SJCRH30 (cell line): ENCODE data around the gene CHST12. TPM values are rescaled to one million over a fixed set of nuclear protein-coding genes. Genes with fewer than 3 reads are reported as not detected.
"Not testable (repeated sequence)": the region's sequence is repeated elsewhere in the genome, so short reads cannot be mapped to it uniquely, and the experiment has no call there.

Source experiments
- DNase-seq, 2 experiments: peaks; one replicate each; pipeline ENCODE4 v3.0.0-alpha.2; 2015 to 2020
- H3K27ac ChIP-seq: fragments of 250-450 bp; sonication (Bioruptor Pico); 2 replicates; pipeline ENCODE4 v1.5.1; 2020; ENCODE audit warnings: mild to moderate bottlenecking, moderate library complexity
- H3K27me3 ChIP-seq: fragments of 250-450 bp; sonication (Bioruptor Pico); 2 replicates; pipeline ENCODE4 v1.5.1; 2020; ENCODE audit warnings: mild to moderate bottlenecking, moderate library complexity
- H3K36me3 ChIP-seq: fragments of 250-450 bp; sonication (Bioruptor Pico); 2 replicates; pipeline ENCODE4 v1.5.1; 2020; ENCODE audit warnings: mild to moderate bottlenecking, moderate library complexity
- H3K4me1 ChIP-seq: fragments of 250-450 bp; sonication (Bioruptor Pico); 2 replicates; pipeline ENCODE4 v1.5.1; 2020; ENCODE audit warnings: mild to moderate bottlenecking, moderate library complexity
- H3K4me3 ChIP-seq: fragments of 250-450 bp; sonication (Bioruptor Pico); 2 replicates; pipeline ENCODE4 v1.5.1; 2020; ENCODE audit warnings: mild to moderate bottlenecking, moderate library complexity
- H3K9me3 ChIP-seq: fragments of 250-450 bp; sonication (Bioruptor Pico); replicated peaks from 2 replicates; pipeline ENCODE4 v1.5.1; 2020; ENCODE audit warnings: mild to moderate bottlenecking, moderate library complexity
- total RNA-seq: library from RNA; depleted of rRNA; stranded (reverse); fragments of >200 nt; shearing (Covaris generic); gene quantifications from 2 replicates; pipeline ENCODE4 v1.2.3, GENCODE V29; 2014

CHST12 gene
- total RNA-seq, 1 experiment from 2014 or later, result 7.8 TPM

- H3K9me3 ChIP-seq, result no peaks in the 10 kb centered on the region
- no peak overlapping the region for H3K4me3 ChIP-seq
- no peaks in the 10 kb centered on the region for H3K4me1 ChIP-seq
- no peaks in the 10 kb centered on the region for H3K27me3 ChIP-seq
- H3K36me3 ChIP-seq, result no peaks in the 10 kb centered on the region
- no peak overlapping the region for H3K27ac ChIP-seq
- no peak for DNase-seq
These were observed 42.6 kb downstream of the CHST12 start for GRCh38 chr7:2445898-2446555.

GRCh38 chr7:2446676-2447075 is 43.3 kb downstream of the CHST12 start:
- DNase-seq, result no peak
- H3K4me3 ChIP-seq, result no peak overlapping the region
- H3K27me3 ChIP-seq, result no peaks in the 10 kb centered on the region
- no peaks in the 10 kb centered on the region for H3K9me3 ChIP-seq
- H3K4me1 ChIP-seq, result no peaks in the 10 kb centered on the region
- no peaks in the 10 kb centered on the region for H3K36me3 ChIP-seq
- no peak overlapping the region for H3K27ac ChIP-seq

- no peak for DNase-seq
- H3K9me3 ChIP-seq, result no peaks in the 10 kb centered on the region
- H3K36me3 ChIP-seq, result no peaks in the 10 kb centered on the region
- H3K4me1 ChIP-seq, result no peaks in the 10 kb centered on the region; the same call in 1 of the 2 replicates
- no peak overlapping the region for H3K4me3 ChIP-seq
- no peak overlapping the region for H3K27ac ChIP-seq
- H3K27me3 ChIP-seq, result no peaks in the 10 kb centered on the region
These were observed 47.0 kb downstream of the CHST12 start for GRCh38 chr7:2450198-2451107.

- Histone ChIP-seq H3K4me3 (peak overlapping the region; percentile 41), H3K9me3 (no peaks in the 10 kb centered on the region), H3K27ac (no peak overlapping the region), H3K36me3 (no peaks in the 10 kb centered on the region), H3K4me1 (no peaks in the 10 kb centered on the region; the same call in 1 of the 2 replicates), H3K27me3 (no peaks in the 10 kb centered on the region)
- peak; percentile 82 to 89 for DNase-seq
These were observed 48.0 kb downstream of the CHST12 start for GRCh38 chr7:2451171-2452073.

GRCh38 chr7:2452074-2452507 is 48.7 kb downstream of the CHST12 start:
- Histone ChIP-seq H3K36me3 (no peaks in the 10 kb centered on the region), H3K27me3 (no peaks in the 10 kb centered on the region), H3K9me3 (no peaks in the 10 kb centered on the region), H3K27ac (no peak overlapping the region), H3K4me1 (no peaks in the 10 kb centered on the region; the same call in 1 of the 2 replicates), H3K4me3 (peak overlapping the region; percentile 41)
- peak; percentile 36 to 52 for DNase-seq

DNA sequence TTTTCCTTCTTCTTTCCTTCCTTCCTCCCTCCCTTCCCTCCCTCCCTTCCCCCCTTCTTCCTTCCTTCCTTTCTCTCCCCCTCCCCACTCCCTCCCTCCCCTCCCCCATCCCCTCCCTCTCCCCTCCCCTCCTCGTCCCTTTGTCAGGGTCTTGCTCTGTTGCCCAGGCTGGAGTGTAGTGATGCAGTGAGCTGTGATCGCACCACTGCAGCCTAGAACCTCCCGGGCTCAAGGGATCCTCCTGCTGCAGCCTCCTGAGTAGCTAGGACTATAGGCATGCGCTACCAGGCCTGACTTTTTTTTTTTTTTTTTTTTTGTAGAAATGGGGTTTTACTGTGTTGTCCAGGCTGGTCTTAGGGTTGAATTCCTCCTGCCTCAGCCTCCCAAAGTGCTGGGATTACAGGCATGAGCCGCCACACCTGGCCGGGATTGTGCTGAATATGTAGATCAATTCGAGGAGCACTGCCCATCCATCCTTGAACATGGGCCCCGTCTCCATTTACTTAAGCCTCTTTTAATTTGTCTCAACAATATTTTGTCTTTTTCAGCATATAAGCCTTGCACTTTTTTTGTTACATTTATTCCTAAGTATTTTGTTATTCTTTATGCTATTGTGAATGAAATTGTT is 49.3 kb downstream of the CHST12 start:
- Histone ChIP-seq H3K4me1 (no peaks in the 10 kb centered on the region; the same call in 1 of the 2 replicates), H3K36me3 (no peaks in the 10 kb centered on the region), H3K27ac (no peak overlapping the region), H3K4me3 (no peak overlapping the region), H3K9me3 (no peaks in the 10 kb centered on the region), H3K27me3 (no peaks in the 10 kb centered on the region)
- DNase-seq, result no peak

DNA sequence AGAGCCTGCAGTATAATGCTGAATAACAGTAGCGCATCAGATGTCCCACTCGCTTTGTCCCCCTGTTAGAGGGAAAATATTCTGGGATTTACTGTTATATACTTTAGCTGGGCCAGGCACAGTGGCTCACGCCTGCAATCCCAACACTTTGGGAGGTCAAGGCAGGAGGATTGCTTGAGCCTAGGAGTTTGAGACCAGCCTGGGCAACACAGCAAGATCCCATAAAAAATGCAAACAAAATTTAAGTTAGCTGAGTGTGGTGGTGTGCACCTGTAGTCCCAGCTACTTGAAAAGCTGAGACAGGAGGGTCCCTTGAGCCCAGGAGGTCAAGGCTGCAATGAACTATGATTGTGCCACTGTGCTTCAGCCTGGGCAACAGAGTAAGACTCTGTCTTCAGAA is 50.4 kb downstream of the CHST12 start:
- not testable (repeated sequence) for H3K9me3 ChIP-seq, H3K4me1 ChIP-seq, H3K27ac ChIP-seq, H3K36me3 ChIP-seq, H3K27me3 ChIP-seq, DNase-seq, H3K4me3 ChIP-seq

DNA sequence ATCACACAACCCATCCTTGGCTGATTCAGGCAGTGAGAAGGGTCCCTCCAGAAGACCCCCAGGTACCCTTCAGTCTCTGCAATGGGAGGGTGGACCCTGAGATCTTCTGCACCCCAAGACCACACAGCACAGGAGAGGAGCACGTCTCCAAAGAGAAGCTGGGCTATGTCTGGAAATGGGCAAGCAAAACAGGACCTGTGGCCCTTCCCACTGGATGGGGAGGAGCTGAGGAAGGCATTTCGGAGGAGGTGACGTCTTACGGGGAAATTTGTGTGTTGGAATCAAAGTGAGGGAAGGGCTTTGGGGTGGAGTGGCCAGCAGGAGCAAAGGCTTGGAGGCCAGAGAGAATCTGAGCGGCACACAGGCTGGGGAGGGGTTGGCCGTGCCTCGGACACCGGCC is 56.3 kb downstream of the CHST12 start:
- Histone ChIP-seq H3K9me3 (no peaks in the 10 kb centered on the region), H3K27me3 (no peaks in the 10 kb centered on the region), H3K27ac (no peak overlapping the region), H3K36me3 (no peaks in the 10 kb centered on the region), H3K4me1 (0 out of 2 replicates have a peak, but pooled peaks cover 5% of the 10 kb centered on the region), H3K4me3 (no peak overlapping the region)
- no peak for DNase-seq

- Histone ChIP-seq H3K4me3 (no peak overlapping the region), H3K9me3 (no peaks in the 10 kb centered on the region), H3K36me3 (no peaks in the 10 kb centered on the region), H3K27ac (no peak overlapping the region), H3K27me3 (no peaks in the 10 kb centered on the region), H3K4me1 (0 out of 2 replicates have a peak, but pooled peaks cover 5% of the 10 kb centered on the region)
- DNase-seq, result no peak
These were observed 56.8 kb downstream of the CHST12 start for GRCh38 chr7:2460188-2460587.

DNA sequence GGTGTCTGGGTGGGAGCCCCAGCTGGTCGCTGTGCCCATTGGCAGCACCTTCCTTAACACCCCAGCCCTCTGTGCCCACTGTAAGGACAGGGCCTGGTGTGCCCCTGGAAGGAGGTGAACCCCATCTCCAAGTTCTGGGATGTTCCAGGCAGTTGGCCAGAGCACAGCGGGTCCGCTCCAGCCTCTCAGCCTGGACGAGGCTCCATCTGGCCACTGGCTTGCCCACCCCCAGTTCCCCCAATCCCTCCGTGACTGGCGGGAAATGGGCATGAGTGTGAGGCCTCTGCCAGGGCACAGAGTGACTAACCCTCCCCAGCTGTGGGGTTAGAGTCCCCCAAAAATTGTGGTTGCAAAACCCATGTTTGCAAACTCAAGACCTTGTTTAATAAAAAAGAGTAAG is 57.2 kb downstream of the CHST12 start:
- no peak for DNase-seq

DNA sequence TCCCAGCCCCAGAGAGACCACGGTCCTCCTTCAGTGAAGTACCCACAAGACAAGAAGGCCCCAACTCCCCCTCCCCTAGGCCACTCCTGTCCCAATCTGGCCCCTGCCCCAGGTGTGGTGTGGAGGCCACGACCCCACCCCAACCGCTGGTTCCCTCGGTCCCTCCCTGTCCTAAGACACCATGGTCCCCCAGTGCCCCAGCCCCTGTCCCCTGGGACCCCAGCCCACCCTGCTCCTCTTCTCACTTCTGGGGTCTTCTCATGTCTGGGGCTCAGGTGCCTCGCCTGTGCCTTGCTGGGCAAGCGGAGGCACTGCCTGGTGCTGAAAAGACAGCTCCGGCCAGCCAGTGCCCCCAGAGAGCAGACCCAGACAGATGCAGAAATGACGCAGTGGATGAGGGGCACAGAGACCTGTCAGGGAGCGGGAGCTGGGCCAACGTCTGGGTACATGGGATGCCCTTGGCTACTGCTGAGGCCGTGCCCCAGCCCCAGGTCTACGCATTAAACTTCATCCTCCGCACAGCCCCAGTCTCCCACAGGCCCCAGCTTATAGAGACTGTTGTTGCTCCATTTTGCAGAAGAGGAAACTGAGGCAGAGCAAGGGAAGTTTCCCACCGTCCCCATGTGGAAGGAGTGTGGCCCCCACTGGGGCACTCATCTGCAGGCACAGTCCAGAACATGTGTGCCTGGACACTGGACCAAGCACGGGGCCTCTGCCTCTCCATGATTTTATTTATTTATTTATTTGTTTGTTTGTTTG is 58.0 kb downstream of the CHST12 start:
- Histone ChIP-seq H3K27me3 (no peaks in the 10 kb centered on the region), H3K36me3 (no peaks in the 10 kb centered on the region), H3K27ac (no peak overlapping the region), H3K4me1 (0 out of 2 replicates have a peak, but pooled peaks cover 5% of the 10 kb centered on the region), H3K9me3 (no peaks in the 10 kb centered on the region), H3K4me3 (no peak overlapping the region)
- no peak for DNase-seq

More for the DNA sequence above, 57.2 kb downstream of the CHST12 start:
- no peak overlapping the region for H3K4me3 ChIP-seq
- no peak overlapping the region for H3K27ac ChIP-seq
- H3K36me3 ChIP-seq, result no peaks in the 10 kb centered on the region
- H3K27me3 ChIP-seq, result no peaks in the 10 kb centered on the region
- H3K9me3 ChIP-seq, result no peaks in the 10 kb centered on the region
- H3K4me1 ChIP-seq, result 0 out of 2 replicates have a peak, but pooled peaks cover 5% of the 10 kb centered on the region

GRCh38 chr7:2462731-2463130 is 59.3 kb downstream of the CHST12 start:
- H3K27ac ChIP-seq, result no peak overlapping the region
- no peak overlapping the region for H3K4me3 ChIP-seq
- H3K4me1 ChIP-seq, result 0 out of 2 replicates have a peak, but pooled peaks cover 5% of the 10 kb centered on the region
- no peaks in the 10 kb centered on the region for H3K27me3 ChIP-seq
- H3K36me3 ChIP-seq, result no peaks in the 10 kb centered on the region
- no peak for DNase-seq
- no peaks in the 10 kb centered on the region for H3K9me3 ChIP-seq

GRCh38 chr7:2465928-2466327 is 62.5 kb downstream of the CHST12 start:
- Histone ChIP-seq H3K9me3 (no peaks in the 10 kb centered on the region), H3K4me1 (no peaks in the 10 kb centered on the region; the same call in 1 of the 2 replicates), H3K27ac (no peak overlapping the region), H3K4me3 (no peak overlapping the region), H3K27me3 (no peaks in the 10 kb centered on the region), H3K36me3 (no peaks in the 10 kb centered on the region)
- DNase-seq, result no peak
